ENCODE data around the gene STAP2.
"Not testable (repeated sequence)": the region's sequence is repeated elsewhere in the genome, so short reads cannot be mapped to it uniquely, and the experiment has no call there.

The STAP2 gene

DNA sequence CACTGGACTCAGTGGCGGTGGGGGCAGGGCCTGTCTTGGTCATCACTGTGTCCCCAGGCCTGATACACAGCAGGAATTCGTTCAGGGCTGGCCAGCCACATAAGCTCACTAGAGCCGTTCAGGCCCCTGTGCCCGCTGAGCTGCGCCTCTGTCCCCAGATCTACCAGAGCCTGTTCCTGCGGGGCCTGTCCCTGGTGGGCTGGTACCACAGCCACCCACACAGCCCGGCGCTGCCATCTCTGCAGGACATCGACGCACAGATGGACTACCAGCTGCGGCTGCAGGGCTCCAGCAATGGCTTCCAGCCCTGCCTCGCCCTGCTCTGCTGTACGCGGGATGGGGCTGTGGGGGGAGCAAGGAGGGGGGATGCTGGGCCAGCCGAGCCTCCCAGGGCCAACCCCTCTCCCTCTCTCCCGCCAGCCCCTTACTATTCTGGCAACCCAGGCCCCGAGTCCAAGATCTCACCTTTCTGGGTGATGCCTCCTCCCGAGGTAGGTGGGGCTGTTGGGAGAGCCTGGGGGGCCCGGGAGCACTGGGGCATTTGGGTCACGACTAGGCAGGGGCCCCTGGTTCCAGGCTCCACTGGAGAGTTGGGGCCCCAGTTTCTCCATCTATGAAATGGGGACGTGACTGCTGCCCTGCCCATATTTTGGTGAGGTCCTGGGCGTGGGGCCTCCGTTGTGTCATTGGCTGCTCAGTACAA is 18.6 kb upstream of the STAP2 start:
- no peak for DNase-seq

DNA sequence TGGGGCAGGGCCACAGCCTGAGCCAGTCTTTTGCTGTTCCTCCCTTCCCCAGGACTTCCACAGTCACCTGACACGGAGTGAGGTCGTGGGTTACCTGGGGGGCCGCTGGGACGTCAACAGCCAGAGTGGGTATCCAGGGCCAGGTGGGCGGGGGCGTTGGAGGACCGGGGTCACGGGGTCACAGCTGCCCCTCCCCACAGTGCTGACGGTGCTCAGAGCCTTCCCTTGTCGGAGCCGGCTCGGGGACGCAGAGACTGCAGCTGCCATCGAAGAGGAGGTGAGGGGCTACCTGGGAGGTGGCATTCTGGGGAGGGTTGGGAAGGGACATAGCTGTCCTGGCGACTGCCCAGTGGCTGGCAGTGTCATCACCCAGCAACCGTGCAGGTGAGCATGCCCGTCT is 16.3 kb upstream of the STAP2 start:
- DNase-seq = no peak

DNA sequence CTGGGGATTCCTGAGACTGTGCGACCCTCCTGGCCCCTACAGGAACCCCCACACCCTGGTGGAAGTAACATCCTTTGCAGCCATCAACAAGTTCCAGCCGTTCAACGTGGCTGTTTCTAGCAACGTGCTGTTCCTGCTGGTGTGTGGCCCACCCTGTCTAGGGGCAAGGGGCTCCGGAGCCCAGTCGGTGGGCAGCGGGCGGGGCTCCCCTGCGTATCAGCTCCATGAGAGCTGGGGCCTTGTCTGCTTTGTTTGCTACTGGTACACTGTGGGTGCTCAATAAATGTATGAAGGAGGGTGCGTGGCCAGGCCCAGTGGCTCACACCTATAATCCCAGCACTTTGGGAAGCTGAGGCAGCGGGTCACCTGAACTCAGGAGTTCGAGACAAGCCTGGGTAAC is 15.7 kb upstream of the STAP2 start:
- no peak for DNase-seq

DNA sequence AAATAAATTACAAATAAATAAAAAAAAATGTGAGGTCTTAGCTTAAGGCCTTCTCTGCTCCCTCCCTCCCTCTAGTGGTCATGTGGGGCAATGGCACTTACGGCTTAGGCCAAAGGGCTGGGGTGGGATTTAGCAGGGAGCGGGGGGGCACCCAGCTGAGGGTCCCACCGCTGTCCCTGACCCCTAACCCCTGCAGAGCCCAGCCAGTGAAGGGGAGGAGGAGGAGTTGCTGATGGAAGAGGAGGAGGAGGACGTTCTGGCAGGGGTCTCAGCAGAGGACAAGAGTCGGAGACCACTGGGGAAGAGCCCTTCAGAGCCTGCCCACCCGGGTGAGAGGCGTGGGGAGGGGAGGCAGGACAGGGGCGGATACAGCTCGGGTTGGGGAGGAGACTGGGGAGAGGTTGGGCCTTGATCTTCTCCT is 14.1 kb upstream of the STAP2 start:
- DNase-seq = no peak

DNA sequence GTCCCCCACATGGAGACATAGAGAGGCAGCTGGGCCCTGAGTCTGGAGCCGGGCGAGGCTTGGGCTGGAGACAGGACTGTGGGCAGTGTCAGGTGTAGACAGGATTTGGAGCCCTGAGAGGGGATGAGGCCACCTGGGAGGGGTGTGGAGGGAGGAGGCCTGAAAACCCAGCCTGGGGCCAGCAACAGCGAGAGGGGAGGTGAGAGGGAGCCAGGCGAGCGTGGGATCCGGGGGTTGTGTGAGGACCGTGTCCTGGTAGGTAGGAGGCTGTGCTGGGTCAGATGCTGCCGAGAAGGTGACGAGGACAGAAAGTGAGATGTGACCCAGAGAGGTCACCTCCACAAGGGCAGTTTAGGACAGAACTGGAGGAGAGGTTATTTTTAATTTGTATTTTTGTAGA is 12.1 kb upstream of the STAP2 start:
- no peak for DNase-seq

DNA sequence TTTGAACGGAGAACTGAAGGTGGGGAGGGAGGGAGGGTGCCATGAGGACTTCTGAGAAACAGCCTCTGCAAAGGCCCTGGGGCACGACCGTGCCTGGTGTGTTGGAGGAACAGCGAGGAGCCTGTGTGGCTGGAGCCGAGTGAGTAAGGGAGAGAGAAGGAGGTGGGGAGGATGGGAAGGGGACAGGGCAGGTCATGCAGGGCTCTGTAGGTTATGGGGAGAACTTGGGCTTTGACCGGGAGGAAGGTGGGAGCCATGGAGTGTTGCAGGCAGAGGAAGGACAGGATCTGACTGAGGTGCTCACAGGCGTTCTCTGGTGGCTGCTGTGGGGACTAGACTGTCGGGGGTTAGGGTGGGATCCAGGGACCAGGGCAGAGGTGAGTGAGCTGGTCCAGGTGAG is 11.5 kb upstream of the STAP2 start:
- DNase-seq = no peak

DNA sequence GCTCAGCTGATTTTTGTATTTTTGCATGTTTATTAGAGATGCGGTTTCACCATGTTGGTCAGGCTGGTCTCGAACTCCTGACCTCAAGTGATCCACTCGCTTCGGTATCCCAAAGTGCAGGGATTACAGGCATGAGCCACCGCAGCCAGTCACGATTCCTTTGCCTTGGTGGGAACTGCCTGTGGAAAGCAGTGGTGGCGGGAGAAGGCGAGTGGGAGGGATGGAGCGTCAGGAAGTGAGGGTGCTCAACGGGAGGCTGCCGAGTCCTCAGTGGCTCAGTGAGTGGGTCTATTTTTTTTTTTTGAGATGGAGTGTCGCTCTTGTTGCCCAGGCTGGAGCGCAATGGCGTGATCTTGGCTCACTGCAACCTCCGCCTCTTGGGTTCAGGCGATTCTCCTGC is 10.6 kb upstream of the STAP2 start:
- not testable (repeated sequence) for DNase-seq

DNA sequence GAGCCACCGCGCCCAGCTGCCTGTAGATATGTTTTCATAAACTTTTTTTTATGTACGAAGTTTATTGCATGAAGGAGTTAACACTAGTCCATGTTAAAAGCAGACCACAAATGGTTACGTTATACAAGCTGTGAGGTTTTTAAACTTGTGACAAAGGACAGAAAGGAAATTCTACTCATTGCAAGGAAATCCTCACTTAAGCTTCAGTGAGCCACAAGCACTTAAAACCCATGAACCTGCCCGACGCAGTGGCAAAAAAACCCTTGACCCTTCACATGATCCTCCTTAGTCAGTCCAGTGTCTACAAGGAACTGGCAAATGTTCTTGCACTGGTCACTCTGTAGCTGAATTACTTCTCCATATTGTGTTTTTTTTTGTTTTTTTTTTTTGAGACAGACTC is 8.9 kb upstream of the STAP2 start:
- DNase-seq = no peak

DNA sequence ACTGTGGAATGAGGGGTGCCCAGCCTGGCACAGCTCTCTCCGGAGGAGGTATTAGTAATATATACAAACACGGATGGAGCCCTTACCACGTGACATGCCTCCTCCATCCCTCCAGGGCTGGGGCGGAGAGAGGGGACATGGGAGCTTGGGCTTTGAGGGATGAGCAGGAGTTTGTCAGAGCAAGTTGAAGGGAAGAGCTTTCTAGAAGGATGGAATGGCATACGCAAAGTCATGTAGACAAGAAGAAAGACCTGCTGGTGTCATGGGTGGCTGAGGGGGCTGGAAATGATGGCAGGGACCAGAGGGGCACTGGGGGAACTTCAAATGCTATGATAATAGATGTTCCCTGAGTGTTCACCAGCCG is 7.4 kb upstream of the STAP2 start:
- DNase-seq = no peak

DNA sequence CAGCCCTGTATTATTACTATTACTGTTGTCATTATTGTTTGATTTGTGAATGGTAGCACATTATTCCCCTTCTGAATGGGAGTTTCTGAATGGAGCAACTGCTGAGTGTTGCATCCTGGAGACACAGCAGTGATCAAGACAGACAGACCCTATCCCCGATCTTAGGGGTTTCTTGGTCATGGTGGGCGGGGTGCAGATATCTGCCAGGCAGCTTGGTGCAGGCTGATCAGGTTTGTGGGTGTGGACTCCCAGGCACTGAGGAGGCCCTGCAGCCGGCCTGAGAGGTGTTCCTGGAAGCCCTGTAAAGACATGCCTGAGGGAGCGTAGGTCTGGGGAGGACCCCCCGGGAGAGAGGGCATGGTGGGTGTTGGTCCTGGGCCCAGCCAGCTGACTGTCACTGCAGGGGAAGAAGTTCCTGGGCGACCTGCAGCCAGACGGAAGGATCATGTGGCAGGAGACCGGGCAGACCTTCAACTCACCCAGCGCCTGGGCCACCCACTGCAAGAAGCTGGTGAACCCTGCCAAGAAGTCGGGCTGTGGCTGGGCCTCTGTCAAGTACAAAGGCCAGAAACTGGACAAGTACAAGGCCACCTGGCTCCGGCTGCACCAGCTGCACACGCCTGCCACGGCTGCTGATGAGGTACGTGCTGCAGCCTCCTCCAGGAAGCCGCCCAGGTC is 6.9 kb upstream of the STAP2 start:
- DNase-seq = no peak

DNA sequence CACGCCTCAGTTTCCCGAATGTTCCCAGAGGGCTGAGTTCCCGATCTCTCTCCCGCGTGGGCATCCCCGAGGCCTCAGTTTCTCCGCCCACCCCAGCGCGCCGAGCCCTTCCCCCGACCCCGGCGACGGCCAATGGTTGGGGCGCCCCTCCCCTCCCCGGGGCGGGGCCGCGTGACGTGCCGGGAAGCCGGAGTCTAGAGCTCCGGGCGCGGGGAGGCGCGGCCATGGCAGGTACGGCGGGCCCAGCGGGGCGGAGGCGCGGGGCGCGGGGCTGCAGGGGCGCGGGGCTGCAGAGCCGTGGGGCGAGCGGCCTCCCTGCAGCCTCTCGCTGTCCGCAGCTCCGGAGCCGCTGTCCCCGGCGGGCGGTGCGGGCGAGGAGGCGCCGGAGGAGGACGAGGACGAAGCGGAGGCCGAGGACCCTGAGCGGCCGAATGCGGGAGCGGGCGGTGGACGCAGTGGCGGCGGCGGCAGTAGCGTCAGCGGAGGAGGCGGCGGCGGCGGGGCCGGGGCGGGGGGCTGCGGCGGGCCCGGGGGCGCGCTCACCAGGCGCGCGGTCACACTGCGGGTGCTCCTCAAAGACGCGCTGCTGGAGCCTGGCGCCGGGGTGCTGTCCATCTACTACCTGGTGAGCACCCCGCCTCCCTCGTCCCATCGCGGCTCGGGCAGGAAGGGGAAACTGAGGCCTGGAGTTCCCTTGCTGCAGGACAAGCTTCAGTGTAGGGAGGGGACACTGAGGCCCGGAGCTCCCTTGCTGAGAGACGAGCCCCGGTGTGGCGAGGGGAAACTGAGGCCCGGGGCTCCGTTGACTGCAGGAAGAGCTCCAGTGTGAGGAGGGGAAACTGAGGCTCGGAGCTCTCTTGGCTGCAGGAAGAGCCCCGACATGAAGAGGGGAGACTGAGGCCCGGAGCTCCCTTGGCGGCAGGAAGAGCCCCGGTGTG is 5.0 kb upstream of the STAP2 start, which contains the start of gene MPND:
MPND (plus strand) TSS at position 193 of the 938 bp plus-strand sequence; CDS start at position 225, 32 bp downstream.
- DNase-seq = peak; percentile 74

DNA sequence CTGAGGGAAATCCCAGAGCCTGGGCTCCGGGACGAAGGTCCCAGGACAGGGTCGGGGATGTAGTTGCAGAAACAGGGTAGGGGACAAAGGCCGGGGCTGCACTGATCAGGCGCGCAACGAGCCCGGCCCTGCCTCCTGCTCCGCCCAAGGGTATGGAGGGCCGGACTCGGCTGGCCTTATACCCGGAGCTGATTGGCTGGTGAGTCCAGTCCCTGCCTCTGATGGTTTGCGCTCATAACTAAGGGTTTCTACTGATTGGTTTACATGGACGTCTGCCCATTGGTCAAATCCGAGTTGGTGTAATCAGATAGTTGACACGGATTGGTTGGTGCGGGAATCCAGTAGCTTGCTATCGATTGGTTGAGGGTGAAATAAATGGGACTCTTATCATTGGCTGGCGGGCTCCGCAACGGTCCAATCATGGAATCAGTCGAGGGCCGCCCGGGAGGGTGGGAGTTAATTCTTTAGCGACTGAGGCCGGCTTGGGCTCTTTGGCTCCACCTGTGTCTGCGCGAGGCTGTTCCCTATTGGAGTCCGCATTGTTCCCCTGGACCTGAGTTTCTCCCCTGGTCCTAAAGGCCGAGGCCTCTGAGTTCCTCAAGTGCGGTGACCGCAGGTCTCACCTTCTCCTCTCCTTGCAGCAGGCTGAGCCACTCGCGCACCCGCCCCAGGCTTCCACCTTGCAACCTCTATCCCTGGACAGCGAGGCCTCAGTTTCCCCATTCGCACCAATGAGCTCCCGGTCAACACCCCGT is 4.2 kb upstream of the STAP2 start:
- DNase-seq = peak; percentile 94

DNA sequence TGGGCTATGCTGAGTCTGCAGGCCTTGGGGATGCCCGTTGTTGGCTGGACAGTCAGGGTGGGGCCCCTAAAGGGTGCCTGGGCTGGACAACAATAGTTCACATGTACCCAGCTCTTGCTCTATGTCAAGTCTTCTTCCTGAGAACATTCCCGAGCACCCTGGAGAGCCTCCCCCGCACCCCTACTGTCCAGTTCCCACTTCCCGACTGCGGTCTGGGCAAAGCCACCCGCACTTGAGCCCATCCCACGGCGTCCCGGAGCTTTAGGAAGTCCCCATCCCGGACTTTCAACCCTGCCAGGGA is 3.6 kb upstream of the STAP2 start:
- no peak for DNase-seq

DNA sequence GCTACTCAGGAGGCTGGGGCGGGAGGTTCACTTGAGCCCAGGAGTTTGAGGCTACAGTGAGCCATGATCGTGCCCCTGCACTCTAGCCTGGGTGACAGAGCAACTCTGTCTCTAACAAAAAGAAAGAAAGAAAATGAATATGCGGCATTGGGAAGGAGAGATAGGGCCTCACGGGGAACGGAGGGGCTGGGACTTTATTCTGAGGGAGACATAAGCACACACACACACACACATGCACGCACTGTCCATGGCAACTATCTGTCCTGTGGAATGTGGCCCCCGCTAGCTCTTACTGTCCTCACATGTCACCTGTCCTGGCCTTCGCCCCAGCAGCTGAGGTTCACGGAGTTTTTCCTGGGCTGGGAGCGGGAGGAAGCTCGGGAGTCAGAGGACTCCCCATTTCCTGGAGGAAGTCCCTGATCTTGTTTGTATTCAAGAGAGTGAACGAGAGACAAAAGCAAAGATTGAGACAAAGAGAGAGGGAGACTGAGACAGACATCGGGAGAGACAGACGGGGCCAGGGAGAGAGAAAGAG is 654 bp downstream of the STAP2 start:
- no peak for DNase-seq

DNA sequence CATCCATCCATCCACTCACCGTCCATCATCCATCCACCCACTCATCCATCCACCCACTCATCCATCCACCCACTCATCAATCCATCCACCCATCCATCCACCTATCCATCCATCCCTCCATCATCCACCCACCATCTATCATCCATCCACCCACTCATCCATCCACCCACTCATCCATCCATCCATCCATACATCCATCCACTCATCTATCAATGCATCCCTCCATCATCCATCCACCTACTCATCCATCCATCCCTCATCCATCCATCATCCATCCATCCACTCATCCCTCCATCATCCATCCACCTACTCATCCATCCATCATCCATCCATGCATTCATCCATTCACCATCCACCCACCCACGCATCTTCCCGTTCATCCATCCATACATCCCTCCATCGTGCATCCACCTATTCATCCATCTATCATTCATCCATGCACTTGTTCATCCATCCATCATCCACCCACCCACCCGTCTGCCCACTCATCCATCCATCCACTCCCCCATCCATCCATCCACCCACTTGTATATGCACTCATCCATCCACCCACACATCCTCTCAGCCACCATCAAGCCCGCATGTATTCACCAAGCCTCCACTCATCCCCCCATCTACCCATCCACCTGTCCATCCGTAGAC is 3.6 kb downstream of the STAP2 start:
- no peak for DNase-seq

DNA sequence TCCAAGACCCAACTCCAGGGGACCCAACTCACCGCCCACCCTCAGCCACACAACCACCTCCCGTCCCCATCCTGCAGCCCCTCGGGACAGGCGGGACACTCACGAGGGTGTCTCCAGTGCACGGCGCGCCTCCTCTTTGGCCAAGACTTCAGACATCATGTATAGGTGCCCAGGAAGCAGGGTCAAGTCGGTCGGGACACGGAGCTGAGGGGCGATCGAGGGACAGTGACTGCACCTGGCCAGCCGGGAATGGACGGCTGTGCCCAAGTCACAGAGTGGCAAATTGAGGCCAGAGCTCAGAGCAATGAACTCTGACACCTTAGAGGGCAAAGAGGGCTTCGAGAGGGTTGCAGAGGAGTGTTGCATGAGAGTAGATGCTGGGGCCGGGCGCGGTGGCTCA is 8.8 kb downstream of the STAP2 start:
- no peak for DNase-seq

DNA sequence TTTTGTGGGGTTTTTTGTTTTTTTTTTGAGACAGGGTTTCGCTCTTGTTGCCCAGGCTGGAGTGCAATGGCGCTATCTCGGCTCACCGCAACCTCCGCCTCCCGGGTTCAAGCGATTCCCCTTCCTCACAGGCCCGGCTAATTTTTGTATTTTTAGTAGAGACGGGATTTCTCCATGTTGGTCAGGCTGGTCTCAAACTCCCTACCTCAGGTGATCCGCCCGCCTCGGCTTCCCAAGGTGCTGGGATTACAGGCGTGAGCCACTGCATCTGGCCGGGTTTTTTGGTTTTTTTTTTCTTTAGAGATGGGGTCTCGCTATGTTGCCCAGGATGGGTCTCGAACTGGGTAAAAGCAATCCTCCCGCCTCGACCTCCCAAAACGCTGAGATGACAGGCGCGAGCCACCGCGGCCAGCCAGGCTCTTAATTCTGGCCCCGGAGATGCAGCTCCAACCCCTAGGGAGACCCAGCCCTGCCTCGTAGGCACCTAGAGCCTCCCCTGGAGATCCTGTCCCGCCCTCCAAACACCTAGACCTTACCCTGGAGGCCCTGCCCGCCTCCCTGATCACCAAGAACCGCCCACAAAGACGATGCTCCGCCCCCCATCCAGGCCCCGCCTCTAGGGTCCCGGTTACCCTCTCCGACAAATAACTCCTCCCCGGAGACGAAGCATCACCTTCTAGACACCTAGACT is 9.5 kb downstream of the STAP2 start:
- not testable (repeated sequence) for DNase-seq

DNA sequence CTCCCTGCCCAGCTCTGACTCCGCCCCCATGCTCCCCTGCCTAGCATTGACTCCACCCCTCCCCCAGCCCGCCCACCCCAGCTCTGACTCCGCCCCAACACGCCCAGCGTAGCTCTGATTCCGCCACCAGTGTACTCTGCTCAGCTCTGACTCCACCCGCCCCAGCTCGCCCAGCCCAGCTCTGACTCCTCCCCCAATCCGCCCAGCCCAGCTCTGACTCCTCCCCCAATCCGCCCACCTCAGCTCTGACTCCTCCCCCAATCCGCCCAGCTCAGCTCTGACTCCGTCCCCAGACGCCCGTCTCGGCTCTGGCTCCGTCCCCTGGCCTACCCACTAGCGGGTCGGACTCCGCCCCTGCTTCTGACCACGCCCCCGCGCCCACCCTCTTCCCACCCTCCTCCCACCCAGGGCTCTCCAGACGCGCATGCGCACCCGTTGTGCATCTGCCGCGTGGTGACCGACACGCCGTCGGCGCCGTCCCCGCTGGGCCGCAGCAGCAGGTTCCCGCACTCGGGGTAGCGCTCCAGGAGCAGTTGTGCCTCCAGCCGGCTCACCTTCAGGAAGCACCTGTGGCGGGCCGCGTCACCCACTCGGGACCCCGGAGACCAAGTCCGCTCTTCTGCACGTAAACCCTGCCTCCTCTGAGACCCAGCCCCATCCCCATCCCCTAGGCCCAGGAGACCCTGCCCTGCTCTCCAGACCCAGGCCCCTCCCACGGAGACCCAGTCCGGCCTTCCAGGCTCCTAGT is 10.2 kb downstream of the STAP2 start:
- DNase-seq = peak; percentile 82

DNA sequence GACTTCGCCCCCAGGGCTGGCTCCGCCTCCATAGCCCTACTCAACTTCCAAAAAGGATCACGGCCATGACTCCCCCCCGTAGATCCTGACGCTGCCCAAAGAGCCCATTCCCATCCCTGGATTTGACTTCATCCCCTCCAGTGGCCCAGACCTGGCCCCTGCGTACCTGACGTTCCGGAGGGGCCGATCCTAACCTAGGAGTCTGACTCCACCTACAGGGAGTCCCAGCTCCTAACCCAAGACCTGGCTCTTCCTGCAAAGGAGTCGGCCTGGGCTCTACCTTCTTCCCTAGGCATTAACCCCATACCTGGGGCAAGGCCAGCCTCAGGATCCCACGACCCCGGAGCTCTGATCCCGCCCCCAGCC is 10.8 kb downstream of the STAP2 start:
- no peak for DNase-seq

DNA sequence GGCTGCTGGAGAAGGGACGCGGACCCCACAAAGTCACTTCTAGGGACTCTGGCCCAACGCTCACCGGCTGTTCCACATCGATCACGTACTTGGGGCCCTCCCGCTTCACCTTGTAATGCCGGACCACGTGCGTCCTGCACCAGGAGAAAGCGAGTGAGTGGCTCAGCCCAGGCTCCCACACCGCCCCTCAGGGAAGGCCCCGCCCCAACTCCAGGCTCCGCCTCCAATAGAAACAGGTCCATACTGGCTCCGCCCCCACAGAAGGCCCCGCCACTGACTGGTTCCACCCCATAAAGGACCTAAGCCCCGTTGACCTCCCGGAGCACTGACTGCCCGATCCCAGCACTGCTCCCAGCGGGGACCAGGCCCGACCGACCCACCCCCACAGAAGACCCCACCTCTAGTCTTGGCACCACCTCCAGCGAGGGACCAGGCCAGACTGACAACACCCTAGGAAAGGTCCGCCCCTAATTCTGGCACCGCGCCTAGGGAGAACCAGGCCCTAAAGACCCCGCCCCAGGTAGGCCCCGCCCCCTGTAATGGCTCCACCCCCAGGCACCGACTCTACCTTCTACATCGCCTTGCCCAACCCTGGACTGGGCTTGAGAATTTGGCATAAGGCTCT is 11.3 kb downstream of the STAP2 start:
- peak; percentile 7 for DNase-seq
